Gastroesophageal sphincter (tissue), 4 donors: ENCODE measurements around the gene CCDC81. TPM values are rescaled to one million over a fixed set of nuclear protein-coding genes. Genes with fewer than 3 reads are reported as not detected.
"Not testable (repeated sequence)": the region's sequence is repeated elsewhere in the genome, so short reads cannot be mapped to it uniquely, and the experiment has no call there.

Source experiments
- ATAC-seq: fragments of 150-250 bp; one replicate; pipeline ENCODE4 v1.9.1; 2016; ENCODE audit warnings: mild to moderate bottlenecking, moderate library complexity
- H3K27ac ChIP-seq, 4 donors: fragments of 200-600 bp; sonication (generic) in 3 of 4; 1 replicate in 3 of 4; 2 replicates in 1 of 4; pipeline ENCODE4 v1.5.1; 2016 to 2019
- H3K27me3 ChIP-seq: fragments of 200-600 bp; sonication (generic); one replicate; pipeline ENCODE4 v1.5.1; 2019
- H3K36me3 ChIP-seq, 2 donors: fragments of 200-600 bp; sonication (generic); one replicate each; pipeline ENCODE4 v1.5.1; 2019; ENCODE audit warnings: control low read depth in 1 of 2
- H3K4me1 ChIP-seq, 3 donors: fragments of 200-600 bp; sonication (generic); 1 replicate in 2 of 3; 2 replicates in 1 of 3; pipeline ENCODE4 v1.5.1; 2016 to 2019; ENCODE audit warnings: control low read depth in 2 of 3
- H3K4me3 ChIP-seq, 2 donors: fragments of 200-600 bp; sonication (generic); one replicate each; pipeline ENCODE4 v1.5.1; 2019; ENCODE audit warnings: mild to moderate bottlenecking in 1 of 2, moderate library complexity in 1 of 2
- H3K9me3 ChIP-seq, 3 donors: fragments of 200-600 bp; sonication (generic); one replicate each; pipeline ENCODE4 v1.5.1; 2017 to 2019; ENCODE audit warnings: control low read depth in 2 of 3
- EP300 ChIP-seq: sonication (generic); formaldehyde crosslinking; IDR thresholded peaks from one replicate; pipeline ENCODE4 v1.6.1; 2017; ENCODE audit warnings: antibody characterized with exemption, mild to moderate bottlenecking
- POLR2A ChIP-seq, 2 donors: fragments of 450-650 bp; IDR thresholded peaks; one replicate each; pipeline ENCODE4 v1.6.1; 2017; ENCODE audit warnings: antibody characterized with exemption in 2 of 2, mild to moderate bottlenecking in 2 of 2, moderate library complexity in 1 of 2
- POLR2AphosphoS5 ChIP-seq: sonication (generic); formaldehyde crosslinking; IDR thresholded peaks from one replicate; pipeline ENCODE4 v1.6.1; 2017; ENCODE audit warnings: antibody characterized with exemption
- WGBS, 2 donors: methylation state at CpG; one replicate each; pipeline ENCODE4 v1.1.5; 2018; ENCODE audit warnings: low coverage in 1 of 2; 5-methylcytosine and 5-hydroxymethylcytosine counted together
- total RNA-seq, 4 donors: library from RNA; depleted of rRNA; stranded (reverse); fragments of >200 nt; gene quantifications; one replicate each; pipeline ENCODE4 v1.1.0, GENCODE V29; 2016
- TF ChIP-seq, protein P1 (sequence below), 4 experiments: fragments of 200-600 bp in 2 of 4; fragments of 450-650 bp in 2 of 4; sonication (generic) in 1 of 4; IDR thresholded peaks; one replicate each; pipeline ENCODE4 v1.5.1; 2017 to 2019; ENCODE audit warnings: antibody characterized with exemption in 4 of 4, mild to moderate bottlenecking in 2 of 4, moderate library complexity in 2 of 4

CCDC81 gene
- total RNA-seq, 4 donors from 2014 or later: 0.23 to 3.7 (median 0.40) TPM; not detected in 1

DNA sequence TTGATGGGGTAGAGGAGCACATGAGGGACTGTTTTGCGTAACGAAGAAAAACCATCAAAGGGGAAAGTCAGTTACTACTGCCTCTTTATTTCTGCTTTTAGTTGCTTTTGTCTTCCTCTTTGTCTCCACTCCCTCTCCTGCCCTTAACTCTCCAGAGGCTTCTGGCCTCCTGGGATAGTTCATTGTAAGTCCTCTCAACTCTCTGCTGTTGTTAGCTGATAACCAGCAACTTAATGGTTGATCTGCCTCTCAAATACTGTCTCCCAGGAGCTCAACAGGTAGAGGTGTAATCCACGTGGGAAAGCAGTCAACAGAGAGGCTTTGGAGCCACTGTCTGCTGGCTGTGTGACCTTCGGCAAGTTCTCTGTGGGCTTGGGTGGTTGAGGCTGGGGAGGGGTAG is 47.3 kb downstream of the CCDC81 start:
- H3K9me3 ChIP-seq: peaks cover 0 to 12% (median 0%) of the 10 kb centered on the region in 3 donors
- no peaks in the 10 kb centered on the region for H3K4me1 ChIP-seq
- no peak overlapping the region for H3K27ac ChIP-seq
- H3K27me3 ChIP-seq: no peaks in the 10 kb centered on the region
- WGBS, 2 donors: 76 to 95% methylated on average over 2 to 4 of the region's 4 CpGs
- no peak for ATAC-seq
- no peaks in the 10 kb centered on the region for H3K36me3 ChIP-seq
- no peak for TF ChIP-seq EP300
- no peak for TF ChIP-seq POLR2AphosphoS5
- TF ChIP-seq, protein P1, sequence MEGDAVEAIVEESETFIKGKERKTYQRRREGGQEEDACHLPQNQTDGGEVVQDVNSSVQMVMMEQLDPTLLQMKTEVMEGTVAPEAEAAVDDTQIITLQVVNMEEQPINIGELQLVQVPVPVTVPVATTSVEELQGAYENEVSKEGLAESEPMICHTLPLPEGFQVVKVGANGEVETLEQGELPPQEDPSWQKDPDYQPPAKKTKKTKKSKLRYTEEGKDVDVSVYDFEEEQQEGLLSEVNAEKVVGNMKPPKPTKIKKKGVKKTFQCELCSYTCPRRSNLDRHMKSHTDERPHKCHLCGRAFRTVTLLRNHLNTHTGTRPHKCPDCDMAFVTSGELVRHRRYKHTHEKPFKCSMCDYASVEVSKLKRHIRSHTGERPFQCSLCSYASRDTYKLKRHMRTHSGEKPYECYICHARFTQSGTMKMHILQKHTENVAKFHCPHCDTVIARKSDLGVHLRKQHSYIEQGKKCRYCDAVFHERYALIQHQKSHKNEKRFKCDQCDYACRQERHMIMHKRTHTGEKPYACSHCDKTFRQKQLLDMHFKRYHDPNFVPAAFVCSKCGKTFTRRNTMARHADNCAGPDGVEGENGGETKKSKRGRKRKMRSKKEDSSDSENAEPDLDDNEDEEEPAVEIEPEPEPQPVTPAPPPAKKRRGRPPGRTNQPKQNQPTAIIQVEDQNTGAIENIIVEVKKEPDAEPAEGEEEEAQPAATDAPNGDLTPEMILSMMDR (IDR thresholded peaks at IDR 0.05): no peak
- no peak for TF ChIP-seq POLR2A (IDR thresholded peaks at IDR 0.05)
- H3K4me3 ChIP-seq: no peak overlapping the region

DNA sequence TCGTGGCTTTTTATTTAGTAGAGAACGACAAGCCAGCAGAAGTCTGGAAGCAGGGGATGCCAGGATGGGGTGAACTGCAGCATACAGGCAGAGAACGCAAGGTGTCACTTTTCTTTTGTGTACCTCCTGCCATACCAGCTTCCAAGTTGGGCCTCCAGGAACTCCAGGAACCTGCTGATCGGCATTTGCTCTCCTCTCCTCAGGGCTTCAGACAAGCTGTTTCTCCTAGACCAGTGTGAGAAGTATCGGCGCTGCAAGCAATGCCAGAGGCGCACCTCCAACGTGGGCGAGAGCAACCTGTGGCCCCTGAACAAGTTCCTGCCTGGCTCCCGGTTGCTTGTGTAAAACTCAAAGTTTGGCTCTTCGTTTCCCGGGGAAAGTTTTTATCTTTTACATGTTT is 47.7 kb downstream of the CCDC81 start:
- peaks cover 0 to 16% (median 0%) of the 10 kb centered on the region in 3 donors for H3K9me3 ChIP-seq
- H3K4me3 ChIP-seq: no peak overlapping the region
- TF ChIP-seq, protein P1 (IDR thresholded peaks at IDR 0.05): no peak
- TF ChIP-seq EP300 (no peak), POLR2A (IDR thresholded peaks at IDR 0.05) (no peak), POLR2AphosphoS5 (no peak)
- WGBS, 2 donors: 81 to 83% methylated on average over 10 of the region's 12 CpGs
- ATAC-seq: no peak
- no peaks in the 10 kb centered on the region for H3K4me1 ChIP-seq
- no peaks in the 10 kb centered on the region for H3K27me3 ChIP-seq
- no peak overlapping the region for H3K27ac ChIP-seq
- no peaks in the 10 kb centered on the region for H3K36me3 ChIP-seq

DNA sequence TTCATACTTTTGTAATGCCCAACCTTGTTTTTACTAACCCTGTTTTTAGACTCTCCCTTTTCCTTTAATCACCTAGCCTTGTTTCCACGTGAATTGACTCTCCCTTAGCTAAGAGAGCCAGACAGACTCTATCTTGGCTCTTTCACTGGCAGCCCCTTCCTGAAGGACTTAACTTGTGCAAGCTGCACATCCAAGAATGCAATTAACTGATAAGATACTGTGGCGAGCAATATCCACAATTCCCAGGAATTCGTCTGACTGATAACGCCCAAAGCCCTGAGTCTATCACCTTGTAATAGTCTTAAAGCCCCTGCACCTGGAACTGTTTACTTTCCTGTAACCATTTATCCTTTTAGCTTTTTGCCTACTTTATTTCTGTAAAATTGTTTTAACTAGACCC is 48.8 kb downstream of the CCDC81 start:
- not testable (repeated sequence) for H3K36me3 ChIP-seq, H3K27me3 ChIP-seq, H3K27ac ChIP-seq, ATAC-seq, H3K4me1 ChIP-seq, H3K4me3 ChIP-seq
- WGBS, 2 donors: 26 to 64% methylated on average over 4 of the region's 4 CpGs
- peaks cover 0 to 19% (median 0%) of the 10 kb centered on the region in 3 donors for H3K9me3 ChIP-seq

DNA sequence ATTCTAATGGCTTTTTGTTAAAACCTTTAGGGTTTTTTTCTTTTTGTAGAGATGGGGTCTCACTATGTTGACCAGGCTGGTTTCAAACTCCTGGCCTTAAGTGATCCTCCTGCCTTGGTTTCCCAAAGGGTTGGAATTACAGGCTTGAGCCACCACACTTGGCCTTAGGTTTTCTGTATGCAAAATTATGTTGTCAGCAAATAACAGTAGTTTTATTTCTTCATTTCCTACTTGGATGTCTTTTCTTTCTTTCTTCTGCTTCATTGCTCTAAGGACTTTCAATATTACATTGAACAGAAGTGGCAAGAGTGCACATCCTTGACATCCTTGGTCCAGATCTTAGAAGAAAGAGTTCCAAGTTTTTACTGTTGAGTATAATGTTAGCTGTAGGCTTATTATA is 52.8 kb downstream of the CCDC81 start:
- ATAC-seq: no peak
- peaks cover 0 to 19% (median 0%) of the 10 kb centered on the region in 3 donors for H3K9me3 ChIP-seq
- peaks cover 0 to 4% of the 10 kb centered on the region in 2 donors for H3K36me3 ChIP-seq
- H3K4me3 ChIP-seq: no peak overlapping the region
- no peaks in the 10 kb centered on the region for H3K4me1 ChIP-seq
- TF ChIP-seq, protein P1 (IDR thresholded peaks at IDR 0.05): no peak
- no peak for TF ChIP-seq POLR2A (IDR thresholded peaks at IDR 0.05)
- TF ChIP-seq EP300: no peak
- TF ChIP-seq POLR2AphosphoS5: no peak
- no peak overlapping the region for H3K27ac ChIP-seq
- H3K27me3 ChIP-seq: no peaks in the 10 kb centered on the region

DNA sequence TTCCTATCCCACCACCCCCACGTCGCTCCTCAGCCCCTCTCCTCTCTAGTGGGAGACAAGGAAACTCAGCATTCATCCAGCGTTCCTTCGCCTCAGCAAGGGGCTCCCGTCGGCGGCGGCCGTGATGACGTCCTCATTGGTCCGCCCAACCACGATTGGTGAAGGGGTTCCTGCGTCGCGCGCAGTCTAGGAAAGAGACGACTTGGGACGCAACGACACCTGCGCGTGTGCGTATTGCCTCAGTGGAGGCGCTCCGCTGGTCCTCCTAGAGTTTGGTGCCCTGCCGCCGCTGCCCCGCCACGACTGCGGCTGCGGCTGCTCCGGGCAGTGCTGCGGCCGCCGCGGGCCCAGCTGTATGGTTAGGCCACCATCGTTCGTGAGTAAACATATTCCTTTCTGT is 56.6 kb downstream of the CCDC81 start:
- H3K4me3 ChIP-seq: no peak overlapping the region
- H3K27ac ChIP-seq: no peak overlapping the region
- peaks cover 0 to 19% of the 10 kb centered on the region in 2 donors for H3K36me3 ChIP-seq
- H3K27me3 ChIP-seq: no peaks in the 10 kb centered on the region
- H3K4me1 ChIP-seq: no peaks in the 10 kb centered on the region
- ATAC-seq: no peak
- H3K9me3 ChIP-seq: peaks cover 0 to 14% (median 0%) of the 10 kb centered on the region in 3 donors
- no peak for TF ChIP-seq POLR2AphosphoS5
- no peak for TF ChIP-seq POLR2A (IDR thresholded peaks at IDR 0.05)
- TF ChIP-seq, protein P1 (IDR thresholded peaks at IDR 0.05): no peak
- TF ChIP-seq EP300: no peak
- 66% methylated on average over 11 of the region's 37 CpGs; no CpG with 5 or more reads in 1 of the 2 donors for WGBS, 2 donors

DNA sequence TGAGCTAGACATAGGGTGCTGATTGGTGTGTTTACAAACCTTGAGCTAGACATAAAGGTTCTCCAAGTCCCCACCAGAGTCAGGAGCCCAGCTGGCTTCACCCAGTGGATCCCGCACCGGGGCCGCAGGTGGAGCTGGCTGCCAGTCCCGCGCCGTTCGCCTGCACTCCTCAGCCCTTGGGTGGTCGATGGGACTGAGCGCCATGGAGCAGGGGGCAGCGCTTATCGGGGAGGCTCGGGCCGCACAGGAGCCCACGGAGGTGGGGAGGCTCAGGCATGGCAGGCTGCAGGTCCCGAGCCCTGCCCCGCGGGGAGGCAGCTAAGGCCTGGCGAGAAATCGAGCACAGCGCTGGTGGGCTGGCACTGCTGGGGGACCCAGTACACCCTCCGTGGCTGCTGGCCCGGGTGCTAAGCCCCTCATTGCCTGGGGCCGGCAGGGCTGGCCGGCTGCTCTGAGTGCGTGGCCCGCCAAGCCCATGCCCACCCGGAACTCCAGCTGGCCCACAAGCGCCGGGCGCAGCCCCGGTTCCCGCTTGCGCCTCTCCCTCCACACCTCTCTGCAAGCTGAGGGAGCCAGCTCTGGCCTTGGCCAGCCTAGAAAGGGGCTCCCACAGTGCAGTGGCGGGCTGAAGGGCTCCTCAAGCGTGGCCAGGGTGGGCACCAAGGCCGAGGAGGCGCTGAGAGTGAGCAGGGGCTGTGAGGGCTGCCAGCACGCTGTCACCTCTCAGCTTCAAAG is 58.8 kb downstream of the CCDC81 start:
- 100% methylated on average over 2 of the region's 38 CpGs; no CpG with 5 or more reads in 1 of the 2 donors for WGBS, 2 donors
- H3K27ac ChIP-seq: not testable (repeated sequence)

More for the DNA sequence above, 58.8 kb downstream of the CCDC81 start:
- not testable (repeated sequence) for ATAC-seq, H3K27me3 ChIP-seq, H3K4me1 ChIP-seq, H3K9me3 ChIP-seq, H3K4me3 ChIP-seq
- H3K36me3 ChIP-seq: peaks cover 0 to 19% of the 10 kb centered on the region in 2 donors
